HEK293T (cell line): Measurements from ENCODE around the gene TRIM7.

Source experiments
- ARNT ChIP-seq: fragments of 450-650 bp; IDR thresholded peaks from 2 replicates; pipeline ENCODE4 v1.6.1; 2017; ENCODE audit warnings: mild to moderate bottlenecking
- FOXK2 ChIP-seq: fragments of 450-650 bp; IDR thresholded peaks from 2 replicates; pipeline ENCODE4 v1.6.1; 2016; ENCODE audit warnings: mild to moderate bottlenecking
- FOXM1 ChIP-seq: fragments of 450-650 bp; IDR thresholded peaks from 2 replicates; pipeline ENCODE4 v1.6.1; 2017; ENCODE audit warnings: mild to moderate bottlenecking, borderline replicate concordance
- SP1 ChIP-seq: fragments of 450-650 bp; IDR thresholded peaks from 2 replicates; pipeline ENCODE4 v1.6.1; 2017
- SUZ12 ChIP-seq: fragments of 450-650 bp; IDR thresholded peaks from 2 replicates; pipeline ENCODE4 v1.6.1; 2016; ENCODE audit warnings: mild to moderate bottlenecking
- TF ChIP-seq, protein P1 (sequence below): fragments of 450-650 bp; IDR thresholded peaks from 2 replicates; pipeline ENCODE4 v1.6.1; 2016

DNA sequence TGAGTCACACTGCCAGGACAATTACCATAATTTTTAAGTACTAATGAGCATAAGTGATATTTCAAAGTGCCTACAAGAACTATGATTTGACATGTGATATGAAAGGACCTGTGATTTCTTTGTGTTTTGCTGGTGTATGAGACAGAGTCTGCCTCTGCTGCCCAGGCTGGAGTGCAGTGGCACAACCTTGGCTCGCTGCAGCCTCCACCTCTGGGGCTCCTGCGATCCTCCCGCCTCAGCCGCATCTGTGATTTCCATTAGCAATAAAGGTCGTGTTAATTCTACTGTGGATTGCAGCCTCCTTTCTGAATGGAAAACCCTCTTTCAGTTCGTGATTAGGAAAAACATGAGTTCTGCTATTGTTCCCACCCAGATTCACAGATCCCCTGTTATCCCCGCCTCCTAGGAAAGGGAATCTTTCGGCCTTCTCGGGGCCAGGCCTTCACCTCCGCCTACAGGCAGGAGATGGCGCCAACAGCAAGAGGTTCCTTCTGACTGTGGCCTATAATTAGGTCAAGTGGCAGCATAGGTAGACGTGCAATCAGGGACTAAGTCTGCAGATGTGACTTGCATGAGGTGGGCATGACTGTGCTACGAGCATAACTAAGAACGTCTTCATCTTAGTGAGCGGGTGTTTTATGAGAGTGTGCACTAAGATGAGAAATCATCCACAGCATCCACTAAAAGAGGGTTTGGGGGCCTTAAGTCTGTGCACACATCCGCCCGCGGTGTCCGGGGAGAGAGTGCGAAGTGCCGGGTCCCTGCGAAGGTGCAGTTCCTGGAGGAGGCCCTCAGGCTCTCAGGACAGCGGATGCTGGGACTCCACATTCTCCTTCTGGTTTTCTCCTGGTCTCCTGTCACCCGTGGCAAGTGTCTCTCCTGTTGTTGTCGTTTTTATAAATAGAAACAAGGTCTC lies 23.1 kb downstream of the TRIM7 start:
- TF ChIP-seq FOXM1 (no peak), FOXK2 (no peak), SUZ12 (no peak), ARNT (no peak), SP1 (no peak)
- TF ChIP-seq, protein P1, sequence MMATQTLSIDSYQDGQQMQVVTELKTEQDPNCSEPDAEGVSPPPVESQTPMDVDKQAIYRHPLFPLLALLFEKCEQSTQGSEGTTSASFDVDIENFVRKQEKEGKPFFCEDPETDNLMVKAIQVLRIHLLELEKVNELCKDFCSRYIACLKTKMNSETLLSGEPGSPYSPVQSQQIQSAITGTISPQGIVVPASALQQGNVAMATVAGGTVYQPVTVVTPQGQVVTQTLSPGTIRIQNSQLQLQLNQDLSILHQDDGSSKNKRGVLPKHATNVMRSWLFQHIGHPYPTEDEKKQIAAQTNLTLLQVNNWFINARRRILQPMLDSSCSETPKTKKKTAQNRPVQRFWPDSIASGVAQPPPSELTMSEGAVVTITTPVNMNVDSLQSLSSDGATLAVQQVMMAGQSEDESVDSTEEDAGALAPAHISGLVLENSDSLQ = no peak
